Measurements from ENCODE around the gene BLNK. TPM values are rescaled to one million over a fixed set of nuclear protein-coding genes. Genes with fewer than 3 reads are reported as not detected.

Gene BLNK
- total and polyA plus RNA-seq, 8 donors, result 1.3 to 38.5 (median 21.1) TPM

DNA sequence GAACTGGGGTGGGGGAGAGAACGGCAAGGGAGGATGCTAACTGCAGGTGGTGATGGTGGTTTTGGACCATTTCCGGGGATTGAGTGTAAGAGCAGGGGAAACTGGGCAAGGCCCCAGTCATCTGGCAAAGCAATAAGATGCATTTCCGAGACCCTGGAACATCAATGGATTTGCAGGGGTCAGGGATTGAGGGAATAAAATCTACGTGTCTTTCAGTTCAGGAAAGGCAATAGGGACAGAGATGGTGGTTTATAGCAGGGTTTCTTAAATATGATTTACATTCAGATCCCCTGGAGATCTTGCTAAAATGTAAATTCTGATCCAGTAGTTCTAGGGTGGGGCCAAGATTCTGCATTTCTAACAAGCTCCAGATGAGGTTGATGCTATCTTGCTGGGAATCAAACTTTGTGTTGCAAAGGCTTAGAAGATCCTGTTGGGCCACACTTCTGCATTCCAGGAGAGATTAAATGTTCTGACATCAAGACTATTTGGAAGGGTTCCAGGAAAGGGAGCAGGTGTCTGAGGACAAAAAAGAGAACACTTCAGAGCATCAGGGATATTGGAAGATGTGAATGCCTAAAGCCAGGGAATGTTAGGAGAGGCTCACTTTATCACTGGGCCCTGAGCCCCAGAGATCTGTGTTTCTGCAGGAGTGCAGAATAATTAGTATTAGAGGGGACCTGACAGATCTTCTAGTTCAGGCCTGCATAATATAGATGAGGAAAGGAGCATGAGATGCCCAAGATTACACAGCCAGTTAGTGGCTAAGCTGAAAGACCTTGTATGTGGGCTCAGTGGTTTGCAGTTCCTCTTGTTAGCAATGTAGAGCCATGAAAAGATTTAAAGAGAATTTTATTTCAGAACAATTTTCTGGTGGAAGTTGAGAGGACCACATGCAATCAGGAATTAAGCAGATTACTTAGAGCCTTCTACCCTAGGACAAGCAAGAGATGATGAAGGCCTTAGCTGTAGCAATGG, 32.4 kb downstream of the BLNK start:
- no peak overlapping the region for H3K27ac ChIP-seq
- 53 to 65% (median 60%) methylated on average over 4 of the region's 4 CpGs for WGBS, 5 donors
- H3K27me3 ChIP-seq, result no peaks in the 10 kb centered on the region
- no peak overlapping the region for H3K4me3 ChIP-seq
- H3K36me3 ChIP-seq, result peaks cover 0 to 40% (median 19%) of the 10 kb centered on the region in 4 donors
- DNase-seq, result no peak
- peaks cover 0 to 8% (median 0%) of the 10 kb centered on the region in 4 donors for H3K4me1 ChIP-seq
- no peak for TF ChIP-seq EP300 (IDR thresholded peaks at IDR 0.05)
- no peak for TF ChIP-seq POLR2AphosphoS5 (IDR thresholded peaks at IDR 0.05)
- TF ChIP-seq, protein P1, sequence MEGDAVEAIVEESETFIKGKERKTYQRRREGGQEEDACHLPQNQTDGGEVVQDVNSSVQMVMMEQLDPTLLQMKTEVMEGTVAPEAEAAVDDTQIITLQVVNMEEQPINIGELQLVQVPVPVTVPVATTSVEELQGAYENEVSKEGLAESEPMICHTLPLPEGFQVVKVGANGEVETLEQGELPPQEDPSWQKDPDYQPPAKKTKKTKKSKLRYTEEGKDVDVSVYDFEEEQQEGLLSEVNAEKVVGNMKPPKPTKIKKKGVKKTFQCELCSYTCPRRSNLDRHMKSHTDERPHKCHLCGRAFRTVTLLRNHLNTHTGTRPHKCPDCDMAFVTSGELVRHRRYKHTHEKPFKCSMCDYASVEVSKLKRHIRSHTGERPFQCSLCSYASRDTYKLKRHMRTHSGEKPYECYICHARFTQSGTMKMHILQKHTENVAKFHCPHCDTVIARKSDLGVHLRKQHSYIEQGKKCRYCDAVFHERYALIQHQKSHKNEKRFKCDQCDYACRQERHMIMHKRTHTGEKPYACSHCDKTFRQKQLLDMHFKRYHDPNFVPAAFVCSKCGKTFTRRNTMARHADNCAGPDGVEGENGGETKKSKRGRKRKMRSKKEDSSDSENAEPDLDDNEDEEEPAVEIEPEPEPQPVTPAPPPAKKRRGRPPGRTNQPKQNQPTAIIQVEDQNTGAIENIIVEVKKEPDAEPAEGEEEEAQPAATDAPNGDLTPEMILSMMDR (IDR thresholded peaks at IDR 0.05), result no peak
- TF ChIP-seq POLR2A (IDR thresholded peaks at IDR 0.05), result no peak
- intact Hi-C loops (cut with DNase I; ENCODE audit: low total_unique reads), result no loop called here
- no peaks in the 10 kb centered on the region for H3K9me3 ChIP-seq

DNA sequence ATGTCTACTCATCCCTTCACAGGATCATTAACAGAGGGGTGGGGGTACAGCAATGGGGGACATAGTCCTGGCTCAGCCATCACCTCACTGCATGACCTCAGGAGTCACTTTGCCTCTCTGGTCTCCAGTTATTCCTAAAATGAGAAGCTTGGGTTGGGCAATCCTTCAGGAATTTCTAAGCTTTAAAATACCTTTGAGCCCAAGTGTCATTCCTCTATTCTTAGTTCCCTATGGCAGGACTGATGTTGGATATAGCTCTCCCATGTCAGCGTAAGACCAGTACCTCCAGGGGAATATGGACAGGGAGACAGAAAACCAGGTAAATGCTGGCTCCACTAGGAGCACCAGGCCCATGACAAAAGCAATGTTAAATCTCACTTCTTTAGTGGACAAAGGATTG, 34.5 kb downstream of the BLNK start:
- Histone ChIP-seq H3K27ac (no peak overlapping the region), H3K27me3 (no peaks in the 10 kb centered on the region), H3K9me3 (no peaks in the 10 kb centered on the region), H3K36me3 (peaks cover 0 to 34% (median 16%) of the 10 kb centered on the region in 4 donors), H3K4me3 (no peak overlapping the region), H3K4me1 (peaks cover 0 to 8% (median 0%) of the 10 kb centered on the region in 4 donors)
- intact Hi-C loops (cut with DNase I; ENCODE audit: low total_unique reads), result no loop called here
- WGBS, 5 donors, result 89 to 100% (median 98%) methylated on average over 1 of the region's 1 CpG
- TF ChIP-seq, protein P1 (IDR thresholded peaks at IDR 0.05), result no peak
- no peak for TF ChIP-seq EP300 (IDR thresholded peaks at IDR 0.05)
- DNase-seq, result no peak

DNA sequence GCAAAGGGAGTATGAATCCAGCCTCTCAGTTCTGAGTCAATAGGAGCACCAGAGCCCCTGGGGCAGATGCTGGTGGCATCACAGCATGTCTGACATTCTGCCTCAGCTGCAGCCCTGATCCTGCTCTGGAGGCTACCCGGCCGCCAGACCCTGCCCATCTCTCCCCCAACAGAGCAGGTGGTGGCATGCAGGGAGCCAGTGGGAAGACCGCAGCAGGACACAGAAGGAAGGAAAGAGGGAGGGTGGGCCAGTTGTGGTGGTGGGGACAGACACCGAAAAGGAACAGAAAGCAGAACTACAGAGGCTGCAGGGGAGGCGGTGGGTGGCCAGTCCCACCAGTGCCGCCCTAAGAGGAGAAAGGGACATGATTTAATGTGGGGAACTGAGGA, 35.3 kb downstream of the BLNK start:
- no peak overlapping the region for H3K4me3 ChIP-seq
- peaks cover 0 to 8% (median 0%) of the 10 kb centered on the region in 4 donors for H3K4me1 ChIP-seq
- no peak overlapping the region for H3K27ac ChIP-seq
- no peaks in the 10 kb centered on the region for H3K9me3 ChIP-seq
- 70 to 91% (median 82%) methylated on average over 6 of the region's 6 CpGs for WGBS, 5 donors
- peaks cover 0 to 34% (median 12%) of the 10 kb centered on the region in 4 donors for H3K36me3 ChIP-seq
- TF ChIP-seq EP300 (IDR thresholded peaks at IDR 0.05) (no peak), POLR2A (IDR thresholded peaks at IDR 0.05) (no peak), POLR2AphosphoS5 (IDR thresholded peaks at IDR 0.05) (no peak)
- TF ChIP-seq, protein P1 (IDR thresholded peaks at IDR 0.05), result no peak
- no peaks in the 10 kb centered on the region for H3K27me3 ChIP-seq
- DNase-seq, result no peak
- intact Hi-C loops (cut with DNase I; ENCODE audit: low total_unique reads), result no loop called here

DNA sequence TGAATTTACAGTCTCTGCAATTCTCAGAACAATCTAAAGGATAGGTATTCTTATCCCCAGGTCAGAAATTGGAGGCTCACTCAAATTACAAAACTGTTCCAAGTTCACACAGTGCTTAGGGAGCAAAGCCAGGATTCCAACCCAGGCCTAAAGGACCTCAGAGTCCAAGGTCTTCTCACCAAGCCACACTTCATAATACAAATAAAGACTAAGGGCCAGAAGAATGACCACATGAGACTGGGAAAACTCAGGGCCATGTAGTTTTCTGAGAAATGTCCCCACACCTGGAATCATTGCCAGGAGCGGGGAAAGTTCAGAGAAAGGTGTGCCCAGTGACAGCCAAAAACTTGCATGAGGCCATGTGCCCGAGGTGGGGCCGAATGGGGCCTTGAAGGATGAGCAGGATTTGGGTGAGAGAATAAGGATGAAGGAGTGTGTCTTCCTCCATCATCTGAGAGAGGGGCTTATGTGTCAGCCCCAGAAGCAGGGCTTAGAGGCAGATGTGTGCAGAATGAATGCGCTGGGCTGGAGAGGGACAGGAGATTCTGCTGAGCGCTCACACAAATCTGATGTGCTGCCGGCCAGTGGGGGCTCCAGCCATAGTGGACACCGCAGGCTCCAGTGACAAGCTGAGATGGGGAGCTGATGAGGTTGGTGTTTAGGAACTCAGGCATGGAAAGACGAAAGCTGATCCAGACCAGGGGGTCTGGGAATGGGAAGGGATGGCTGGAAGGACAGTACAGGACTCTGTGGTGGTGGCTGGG, 35.9 kb downstream of the BLNK start:
- TF ChIP-seq POLR2AphosphoS5 (IDR thresholded peaks at IDR 0.05) (no peak), EP300 (IDR thresholded peaks at IDR 0.05) (no peak), POLR2A (IDR thresholded peaks at IDR 0.05) (no peak)
- TF ChIP-seq, protein P1 (IDR thresholded peaks at IDR 0.05), result no peak
- Histone ChIP-seq H3K4me3 (no peak overlapping the region), H3K27ac (no peak overlapping the region), H3K36me3 (peaks cover 0 to 34% (median 12%) of the 10 kb centered on the region in 4 donors), H3K4me1 (peaks cover 0 to 8% (median 0%) of the 10 kb centered on the region in 4 donors), H3K27me3 (no peaks in the 10 kb centered on the region), H3K9me3 (no peaks in the 10 kb centered on the region)
- intact Hi-C loops (cut with DNase I; ENCODE audit: low total_unique reads), result no loop called here
- no peak for DNase-seq
- 87 to 97% (median 92%) methylated on average over 8 of the region's 8 CpGs for WGBS, 5 donors

All from stomach (tissue), 9 donors.